Hepatocyte (in vitro differentiated cells): ENCODE data around the gene IL10RA. TPM values are rescaled to one million over a fixed set of nuclear protein-coding genes. Genes with fewer than 3 reads are reported as not detected.
A peak's percentile ranks its signal among the peaks of the same experiment; 100 is the strongest.

Experiments used
- DNase-seq: peaks from one replicate; pipeline ENCODE4 v3.0.0-alpha.2; 2016; ENCODE audit warnings: low spot score
- H2AFZ ChIP-seq: fragments of 200-600 bp; sonication (generic); 2 replicates; pipeline ENCODE4 v1.6.0; 2016; ENCODE audit warnings: antibody characterized with exemption, mild to moderate bottlenecking
- H3K27ac ChIP-seq: fragments of 200-600 bp; sonication (generic); 2 replicates; pipeline ENCODE4 v1.5.1; 2016; ENCODE audit warnings: mild to moderate bottlenecking
- H3K27me3 ChIP-seq: fragments of 200-600 bp; sonication (generic); 2 replicates; pipeline ENCODE4 v1.6.1; 2016
- H3K36me3 ChIP-seq: fragments of 200-600 bp; sonication (generic); replicated peaks from 2 replicates; pipeline ENCODE4 v1.5.1; 2016; ENCODE audit warnings: low read depth; ENCODE audit not compliant: insufficient read depth
- H3K4me1 ChIP-seq: fragments of 200-600 bp; sonication (generic); 2 replicates; pipeline ENCODE4 v1.5.1; 2016; ENCODE audit warnings: mild to moderate bottlenecking, moderate library complexity; ENCODE audit not compliant: insufficient read depth
- H3K4me2 ChIP-seq: fragments of 200-600 bp; sonication (generic); 2 replicates; pipeline ENCODE4 v1.6.0; 2016
- H3K4me3 ChIP-seq: fragments of 200-600 bp; sonication (generic); 2 replicates; pipeline ENCODE4 v1.5.1; 2016; ENCODE audit warnings: mild to moderate bottlenecking
- H3K79me2 ChIP-seq: fragments of 200-600 bp; sonication (generic); 2 replicates; pipeline ENCODE4 v1.6.0; 2017; ENCODE audit warnings: mild to moderate bottlenecking
- H3K9me2 ChIP-seq: fragments of 200-600 bp; sonication (generic); replicated peaks from 2 replicates; pipeline ENCODE4 v1.6.0; 2017; ENCODE audit warnings: mild to moderate bottlenecking; ENCODE audit not compliant: insufficient read depth
- H3K9me3 ChIP-seq: fragments of 200-600 bp; sonication (generic); 2 replicates; pipeline ENCODE4 v1.5.1; 2016; ENCODE audit warnings: low read depth, mild to moderate bottlenecking
- H4K20me1 ChIP-seq: fragments of 200-600 bp; sonication (generic); 2 replicates; pipeline ENCODE4 v1.6.0; 2016; ENCODE audit warnings: mild to moderate bottlenecking; ENCODE audit not compliant: insufficient read depth, poor library complexity, severe bottlenecking
- CTCF ChIP-seq: fragments of 200-600 bp; sonication (generic); IDR thresholded peaks from 2 replicates; pipeline ENCODE4 v1.5.1; 2016; ENCODE audit warnings: antibody characterized with exemption, mild to moderate bottlenecking; ENCODE audit not compliant: poor library complexity
- EZH2 ChIP-seq: fragments of 200-600 bp; sonication (generic); IDR thresholded peaks from 2 replicates; pipeline ENCODE4 v1.6.1; 2016; ENCODE audit warnings: antibody characterized with exemption, mild to moderate bottlenecking, borderline replicate concordance
- EZH2phosphoT487 ChIP-seq: fragments of 200-600 bp; sonication (generic); IDR thresholded peaks from one replicate; pipeline ENCODE4 v1.6.1; 2018; ENCODE audit warnings: antibody characterized with exemption, mild to moderate bottlenecking, low read depth, moderate library complexity; ENCODE audit not compliant: unreplicated experiment, severe bottlenecking
- WGBS: methylation state at CpG from one replicate; pipeline ENCODE4 v1.1.6; 2016; ENCODE audit warnings: low lambda C conversion rate; ENCODE audit errors: missing lambda C conversion rate; 5-methylcytosine and 5-hydroxymethylcytosine counted together
- polyA plus RNA-seq: library from polyadenylated mRNA; unstranded; fragments of >200 nt; fragmentation: Nextera tagmentation; extraction: Ambion mirVana; gene quantifications from 2 replicates; pipeline ENCODE4 v1.2.1, GENCODE V29; 2016
- total RNA-seq: library from RNA; depleted of rRNA; stranded (reverse); fragments of >200 nt; gene quantifications from 2 replicates; pipeline ENCODE4 v1.2.3, GENCODE V29; 2014

The IL10RA gene
- total and polyA plus RNA-seq, 2 experiments from 2014 or later, result 1.5 to 2.3 TPM

GRCh38 chr11:117949062-117949461, 37.1 kb upstream of the IL10RA start:
- H4K20me1 ChIP-seq, result no peaks in the 10 kb centered on the region
- TF ChIP-seq CTCF, result no peak
- TF ChIP-seq EZH2, result no peak
- TF ChIP-seq EZH2phosphoT487, result no peak
- no peaks in the 10 kb centered on the region for H3K4me1 ChIP-seq
- no peak overlapping the region for H3K4me3 ChIP-seq
- no peak for DNase-seq
- no peaks in the 10 kb centered on the region for H3K79me2 ChIP-seq
- no peaks in the 10 kb centered on the region for H3K9me3 ChIP-seq
- H2AFZ ChIP-seq, result no peak overlapping the region
- H3K4me2 ChIP-seq, result no peak overlapping the region
- H3K36me3 ChIP-seq, result no peaks in the 10 kb centered on the region
- H3K9me2 ChIP-seq, result no peaks in the 10 kb centered on the region
- WGBS, result 75% methylated on average over 6 of the region's 6 CpGs
- H3K27me3 ChIP-seq, result no peaks in the 10 kb centered on the region
- H3K27ac ChIP-seq, result no peak overlapping the region

- H3K79me2 ChIP-seq, result no peaks in the 10 kb centered on the region
- H3K4me1 ChIP-seq, result no peaks in the 10 kb centered on the region
- no peak overlapping the region for H2AFZ ChIP-seq
- no peak for TF ChIP-seq EZH2
- peak; percentile 42 for TF ChIP-seq CTCF
- no peak for TF ChIP-seq EZH2phosphoT487
- no peak for DNase-seq
- H3K27me3 ChIP-seq, result no peaks in the 10 kb centered on the region
- no peaks in the 10 kb centered on the region for H3K9me2 ChIP-seq
- no peak overlapping the region for H3K4me3 ChIP-seq
- H3K27ac ChIP-seq, result no peak overlapping the region
- H3K9me3 ChIP-seq, result no peaks in the 10 kb centered on the region
- H3K4me2 ChIP-seq, result no peak overlapping the region
- no peaks in the 10 kb centered on the region for H4K20me1 ChIP-seq
- 34% methylated on average over 5 of the region's 5 CpGs for WGBS
- H3K36me3 ChIP-seq, result no peaks in the 10 kb centered on the region
Observed at GRCh38 chr11:117950301-117950700, 35.9 kb upstream of the IL10RA start.

GRCh38 chr11:117950993-117951961, 34.9 kb upstream of the IL10RA start:
- H2AFZ ChIP-seq, result no peak overlapping the region
- WGBS, result 88% methylated on average over 15 of the region's 15 CpGs
- no peaks in the 10 kb centered on the region for H3K4me1 ChIP-seq
- no peaks in the 10 kb centered on the region for H3K36me3 ChIP-seq
- no peak overlapping the region for H3K4me3 ChIP-seq
- no peaks in the 10 kb centered on the region for H3K9me2 ChIP-seq
- DNase-seq, result no peak
- no peaks in the 10 kb centered on the region for H3K79me2 ChIP-seq
- no peaks in the 10 kb centered on the region for H4K20me1 ChIP-seq
- H3K9me3 ChIP-seq, result no peaks in the 10 kb centered on the region
- H3K27me3 ChIP-seq, result no peaks in the 10 kb centered on the region
- no peak for TF ChIP-seq EZH2phosphoT487
- no peak for TF ChIP-seq EZH2
- TF ChIP-seq CTCF, result no peak
- no peak overlapping the region for H3K4me2 ChIP-seq
- no peak overlapping the region for H3K27ac ChIP-seq
